Activated T-helper 17 cell treated with anti-CD3 and anti-CD28 coated beads, Interleukin-2, amount 50 U/mL, for 72 hours (primary cell): ENCODE measurements around the gene LRRN4. TPM values are rescaled to one million over a fixed set of nuclear protein-coding genes. Genes with fewer than 3 reads are reported as not detected.
"Not testable (repeated sequence)": the region's sequence is repeated elsewhere in the genome, so short reads cannot be mapped to it uniquely, and the experiment has no call there.

Experiments used
- ATAC-seq: fragments of 150-1000 bp; cut with Tn5 transposase; replicated peaks from 2 replicates; pipeline ENCODE4 v1.10.0; 2021; ENCODE audit warnings: mild to moderate bottlenecking, moderate library complexity
- H3K27ac Mint-ChIP-seq: one replicate; pipeline ENCODE4 v1.8.0; 2022; ENCODE audit warnings: mixed read lengths
- H3K27me3 Mint-ChIP-seq: one replicate; pipeline ENCODE4 v1.8.0; 2022; ENCODE audit warnings: mixed read lengths
- H3K36me3 Mint-ChIP-seq: one replicate; pipeline ENCODE4 v1.8.0; 2022; ENCODE audit warnings: low read depth, mild to moderate bottlenecking, mixed read lengths
- H3K4me1 Mint-ChIP-seq: one replicate; pipeline ENCODE4 v1.8.0; 2022; ENCODE audit warnings: mixed read lengths
- H3K4me3 Mint-ChIP-seq: one replicate; pipeline ENCODE4 v1.8.0; 2022; ENCODE audit warnings: mild to moderate bottlenecking, mixed read lengths
- H3K9me3 Mint-ChIP-seq: one replicate; pipeline ENCODE4 v1.8.0; 2022; ENCODE audit warnings: mixed read lengths
- total RNA-seq, 2 donors: library from RNA; stranded (reverse); gene quantifications; one replicate each; pipeline ENCODE4 v1.2.3, GENCODE V29; 2022

LRRN4 gene
- total RNA-seq, 2 donors from 2014 or later: not detected

- no peak overlapping the region for H3K4me3 Mint-ChIP-seq
- H3K36me3 Mint-ChIP-seq: no peaks in the 10 kb centered on the region
- peaks cover 7% of the 10 kb centered on the region for H3K27me3 Mint-ChIP-seq
- H3K27ac Mint-ChIP-seq: no peak overlapping the region
- H3K9me3 Mint-ChIP-seq: no peaks in the 10 kb centered on the region
- H3K4me1 Mint-ChIP-seq: no peaks in the 10 kb centered on the region
- ATAC-seq: no peak
Measured at GRCh38 chr20:6074145-6074561, 20.3 kb upstream of the LRRN4 start.

DNA sequence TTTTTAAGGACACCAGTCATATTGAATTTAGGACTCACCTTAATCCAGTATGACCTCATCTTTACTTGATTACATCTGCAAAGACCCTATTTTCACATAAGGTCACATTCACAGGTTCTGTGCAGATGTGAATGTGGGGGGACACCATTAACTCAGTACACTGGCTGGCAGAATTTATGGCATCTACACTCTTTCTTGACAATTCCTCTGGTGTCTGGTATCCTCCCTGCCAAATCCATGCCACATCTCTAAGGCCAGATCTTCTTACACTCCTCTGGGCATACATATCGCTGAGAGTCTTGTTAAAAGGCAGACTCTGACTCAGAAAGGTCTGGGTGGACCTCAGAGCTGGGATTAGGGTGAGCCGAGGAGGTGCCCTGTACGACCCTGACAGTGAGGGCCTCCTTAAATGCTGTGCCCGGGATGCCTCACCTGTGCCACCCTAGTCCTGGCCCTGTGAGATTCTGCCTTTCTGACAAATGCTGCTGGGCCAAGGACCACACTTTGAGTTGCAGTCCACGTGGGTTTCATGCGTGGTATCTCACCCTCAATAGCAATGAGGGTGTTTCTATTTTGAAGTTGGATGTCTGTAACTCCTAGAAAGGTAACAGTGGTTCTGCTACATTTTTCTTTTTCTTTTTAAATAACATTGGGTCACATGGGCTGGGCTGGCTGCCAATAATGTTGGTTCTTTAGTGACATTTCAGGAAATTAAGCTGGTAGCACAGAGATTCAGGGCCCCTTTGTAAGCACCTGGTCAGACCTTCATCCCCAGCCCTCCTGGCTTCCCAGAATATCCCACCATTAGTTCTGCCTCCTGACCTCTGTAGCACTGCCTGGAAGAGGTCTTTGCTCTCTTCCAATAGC, 17.2 kb upstream of the LRRN4 start:
- H3K27ac Mint-ChIP-seq: no peak overlapping the region
- no peaks in the 10 kb centered on the region for H3K4me1 Mint-ChIP-seq
- no peak for ATAC-seq
- peaks cover 5% of the 10 kb centered on the region for H3K27me3 Mint-ChIP-seq
- no peak overlapping the region for H3K4me3 Mint-ChIP-seq
- H3K9me3 Mint-ChIP-seq: no peaks in the 10 kb centered on the region
- no peaks in the 10 kb centered on the region for H3K36me3 Mint-ChIP-seq

DNA sequence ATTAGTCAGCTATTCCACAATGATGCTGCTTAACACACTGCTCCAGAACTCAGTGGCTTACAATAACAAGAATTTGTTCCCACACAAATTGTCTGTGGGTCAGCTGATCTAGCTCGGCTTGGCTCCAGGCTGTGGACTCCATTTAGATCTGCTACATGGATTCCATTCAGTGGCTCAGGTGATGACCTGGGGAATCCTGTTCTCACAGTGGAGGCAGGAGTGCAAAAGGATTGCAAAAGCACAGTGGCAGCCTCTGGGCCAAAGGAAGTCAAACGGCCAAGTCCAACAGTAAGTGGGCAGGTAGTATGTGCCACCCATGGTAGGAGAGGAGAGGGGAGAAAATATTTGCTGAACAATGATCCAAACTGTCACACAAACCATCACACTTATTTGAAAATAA, 15.8 kb upstream of the LRRN4 start:
- H3K27ac Mint-ChIP-seq: no peak overlapping the region
- no peaks in the 10 kb centered on the region for H3K4me1 Mint-ChIP-seq
- H3K9me3 Mint-ChIP-seq: no peaks in the 10 kb centered on the region
- ATAC-seq: no peak
- no peak overlapping the region for H3K4me3 Mint-ChIP-seq
- no peaks in the 10 kb centered on the region for H3K36me3 Mint-ChIP-seq
- H3K27me3 Mint-ChIP-seq: peaks cover 5% of the 10 kb centered on the region

DNA sequence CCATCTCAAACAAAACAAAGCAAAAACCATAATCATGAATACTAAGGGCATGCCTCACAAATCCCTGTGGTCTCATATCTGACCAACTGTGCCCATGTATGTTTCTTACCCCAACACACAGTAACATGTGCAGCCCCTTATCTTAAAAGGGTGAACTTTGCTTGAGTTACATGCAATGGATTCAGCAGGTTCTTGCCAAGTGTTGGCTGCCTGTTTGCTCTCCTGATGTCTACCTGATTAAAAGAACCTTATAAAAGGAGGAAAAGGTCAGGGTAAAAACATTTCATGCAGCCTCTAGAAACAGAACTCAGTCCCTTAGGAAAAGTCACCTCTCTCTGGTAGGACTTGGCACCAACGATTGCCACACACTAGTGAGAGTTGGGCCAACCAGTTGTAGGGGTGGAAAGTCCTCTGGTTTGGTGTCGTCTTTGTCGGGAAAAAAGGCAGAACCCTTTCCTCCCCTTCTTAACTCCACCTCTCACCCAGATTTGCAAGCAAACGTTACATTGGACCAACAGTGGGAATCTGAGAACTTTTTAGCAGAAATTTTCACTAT, 14.0 kb upstream of the LRRN4 start:
- H3K27ac Mint-ChIP-seq: no peak overlapping the region
- H3K36me3 Mint-ChIP-seq: no peaks in the 10 kb centered on the region
- H3K4me1 Mint-ChIP-seq: no peaks in the 10 kb centered on the region
- no peaks in the 10 kb centered on the region for H3K9me3 Mint-ChIP-seq
- no peak for ATAC-seq
- peaks cover 4% of the 10 kb centered on the region for H3K27me3 Mint-ChIP-seq
- no peak overlapping the region for H3K4me3 Mint-ChIP-seq

DNA sequence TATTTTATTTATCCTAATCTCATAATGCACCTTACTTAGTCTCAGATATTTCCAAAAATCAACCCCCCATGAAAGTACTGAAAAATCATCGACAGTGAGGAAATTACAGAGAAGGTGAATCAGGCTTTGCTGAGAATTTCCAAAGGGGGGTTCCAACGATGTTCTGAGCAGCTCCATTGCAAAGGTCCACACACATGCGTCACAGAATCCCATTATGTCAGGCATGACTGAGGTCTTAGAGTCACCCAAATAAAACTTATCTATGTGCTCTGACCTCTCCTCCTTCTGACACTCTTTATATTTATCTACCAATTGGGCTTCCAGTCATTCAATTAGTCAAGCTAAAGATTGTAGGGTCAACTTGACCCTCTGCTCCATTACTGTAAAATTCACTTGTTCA, 12.7 kb upstream of the LRRN4 start:
- no peaks in the 10 kb centered on the region for H3K36me3 Mint-ChIP-seq
- no peaks in the 10 kb centered on the region for H3K9me3 Mint-ChIP-seq

GRCh38 chr20:6061544-6061943, 7.7 kb upstream of the LRRN4 start:
- H3K36me3 Mint-ChIP-seq: no peaks in the 10 kb centered on the region
- H3K27ac Mint-ChIP-seq: no peak overlapping the region
- H3K4me3 Mint-ChIP-seq: no peak overlapping the region
- ATAC-seq: no peak
- H3K4me1 Mint-ChIP-seq: peaks cover 9% of the 10 kb centered on the region
- H3K9me3 Mint-ChIP-seq: peaks cover 3% of the 10 kb centered on the region
- peaks cover 20% of the 10 kb centered on the region for H3K27me3 Mint-ChIP-seq

More for the DNA sequence above, 12.7 kb upstream of the LRRN4 start:
- peaks cover 2% of the 10 kb centered on the region for H3K4me1 Mint-ChIP-seq
- H3K4me3 Mint-ChIP-seq: no peak overlapping the region
- no peak for ATAC-seq
- H3K27me3 Mint-ChIP-seq: peaks cover 4% of the 10 kb centered on the region
- no peak overlapping the region for H3K27ac Mint-ChIP-seq

GRCh38 chr20:6060213-6060612, 6.4 kb upstream of the LRRN4 start:
- no peak overlapping the region for H3K27ac Mint-ChIP-seq
- no peaks in the 10 kb centered on the region for H3K36me3 Mint-ChIP-seq
- H3K4me3 Mint-ChIP-seq: no peak overlapping the region
- H3K9me3 Mint-ChIP-seq: peaks cover 3% of the 10 kb centered on the region
- peaks cover 20% of the 10 kb centered on the region for H3K27me3 Mint-ChIP-seq
- no peak for ATAC-seq
- peaks cover 9% of the 10 kb centered on the region for H3K4me1 Mint-ChIP-seq

GRCh38 chr20:6058684-6059295, 4.9 kb upstream of the LRRN4 start:
- Mint-ChIP-seq H3K9me3 (peaks cover 3% of the 10 kb centered on the region), H3K4me3 (no peak overlapping the region), H3K36me3 (no peaks in the 10 kb centered on the region), H3K27me3 (peaks cover 24% of the 10 kb centered on the region), H3K27ac (no peak overlapping the region), H3K4me1 (peaks cover 9% of the 10 kb centered on the region)
- no peak for ATAC-seq

DNA sequence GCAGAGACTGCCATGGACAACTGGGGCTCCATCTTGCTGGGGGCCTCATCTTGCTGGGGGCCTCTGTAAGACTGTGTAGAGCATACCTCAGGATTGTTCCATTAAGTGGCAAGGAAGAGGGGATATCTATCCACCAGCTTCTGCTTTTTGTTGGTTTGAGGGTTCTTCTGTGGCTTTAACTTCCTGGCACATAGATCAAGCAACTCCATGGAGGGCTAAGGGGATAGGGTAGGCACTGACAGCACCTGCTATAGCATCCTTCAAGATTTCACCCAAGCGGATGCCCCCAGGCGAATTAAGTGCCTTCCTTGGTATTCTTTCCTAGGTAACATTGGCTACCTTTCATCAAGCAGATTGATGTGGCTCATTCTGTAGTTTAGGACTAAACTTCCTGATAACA, 3.8 kb upstream of the LRRN4 start:
- Mint-ChIP-seq H3K36me3 (no peaks in the 10 kb centered on the region), H3K4me1 (peaks cover 9% of the 10 kb centered on the region), H3K27me3 (peaks cover 27% of the 10 kb centered on the region), H3K9me3 (peaks cover 3% of the 10 kb centered on the region), H3K4me3 (no peak overlapping the region), H3K27ac (no peak overlapping the region)
- no peak for ATAC-seq

DNA sequence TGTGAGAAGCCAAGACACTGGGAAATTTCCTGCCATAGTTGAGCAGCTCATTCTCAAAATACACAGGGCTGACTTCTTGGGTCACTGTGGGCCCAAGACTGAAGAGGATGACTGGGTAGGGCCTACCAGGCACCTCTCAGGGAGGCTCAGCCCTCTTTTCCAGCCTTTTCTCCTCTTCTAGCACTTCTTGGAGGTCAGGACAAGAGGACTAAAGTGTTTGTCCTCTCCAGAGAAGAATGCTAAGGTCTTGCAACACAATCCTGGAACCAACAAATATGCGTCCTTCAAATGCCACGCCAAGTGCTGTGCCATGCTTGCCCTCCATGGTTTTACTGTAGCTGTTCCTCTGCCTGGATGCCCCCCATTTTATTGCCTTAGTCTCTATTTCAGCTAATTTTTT, 3.3 kb upstream of the LRRN4 start:
- H3K9me3 Mint-ChIP-seq: peaks cover 3% of the 10 kb centered on the region
- H3K36me3 Mint-ChIP-seq: no peaks in the 10 kb centered on the region
- no peak overlapping the region for H3K27ac Mint-ChIP-seq
- H3K27me3 Mint-ChIP-seq: peaks cover 27% of the 10 kb centered on the region
- peaks cover 9% of the 10 kb centered on the region for H3K4me1 Mint-ChIP-seq
- no peak overlapping the region for H3K4me3 Mint-ChIP-seq
- no peak for ATAC-seq

DNA sequence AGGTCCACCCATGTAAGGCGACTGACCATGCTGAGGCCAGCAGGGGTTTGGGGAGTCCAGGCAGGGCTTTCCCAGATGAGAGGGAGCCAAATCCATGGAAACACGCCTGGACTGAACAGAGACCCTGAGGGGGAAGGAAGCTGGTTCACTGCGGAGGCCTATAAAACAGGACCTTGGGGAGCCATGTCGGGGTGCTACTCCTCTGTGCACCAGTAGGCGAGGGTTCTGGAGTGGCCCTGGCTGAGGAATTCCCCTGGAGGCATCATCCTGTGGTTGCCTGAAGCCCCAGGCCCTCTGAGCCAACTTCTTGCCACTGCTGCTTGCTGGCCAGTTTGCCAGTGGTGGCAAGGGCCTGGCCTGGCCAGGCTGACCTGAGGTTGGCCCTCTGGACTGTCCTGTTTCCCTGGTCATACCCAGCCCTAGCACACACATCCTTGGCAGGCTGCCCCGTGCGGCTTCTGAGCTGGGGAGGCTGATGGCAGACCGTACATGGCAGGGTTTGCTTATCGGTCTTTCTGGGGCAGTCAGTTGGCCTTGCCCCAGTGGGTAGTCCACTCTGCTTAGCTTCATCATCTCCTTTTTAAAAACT, 2.2 kb upstream of the LRRN4 start:
- no peaks in the 10 kb centered on the region for H3K36me3 Mint-ChIP-seq
- peaks cover 2% of the 10 kb centered on the region for H3K9me3 Mint-ChIP-seq
- no peak overlapping the region for H3K4me3 Mint-ChIP-seq
- H3K27ac Mint-ChIP-seq: no peak overlapping the region
- ATAC-seq: no peak
- peaks cover 2% of the 10 kb centered on the region for H3K4me1 Mint-ChIP-seq
- H3K27me3 Mint-ChIP-seq: peaks cover 27% of the 10 kb centered on the region

- H3K4me3 Mint-ChIP-seq: no peak overlapping the region
- no peak for ATAC-seq
- H3K27me3 Mint-ChIP-seq: peaks cover 33% of the 10 kb centered on the region
Measured at GRCh38 chr20:6055161-6055783, 1.4 kb upstream of the LRRN4 start.

GRCh38 chr20:6054689-6055051, 810 bp upstream of the LRRN4 start:
- H3K9me3 Mint-ChIP-seq, H3K4me3 Mint-ChIP-seq, H3K27ac Mint-ChIP-seq, H3K36me3 Mint-ChIP-seq, ATAC-seq, H3K4me1 Mint-ChIP-seq: not testable (repeated sequence)
- H3K27me3 Mint-ChIP-seq: peaks cover 34% of the 10 kb centered on the region

More at GRCh38 chr20:6055161-6055783, 1.4 kb upstream of the LRRN4 start:
- Mint-ChIP-seq H3K27ac (no peak overlapping the region), H3K36me3 (no peaks in the 10 kb centered on the region), H3K9me3 (no peaks in the 10 kb centered on the region), H3K4me1 (no peaks in the 10 kb centered on the region)

GRCh38 chr20:6053064-6053775, 640 bp downstream of the LRRN4 start:
- Mint-ChIP-seq H3K9me3 (no peaks in the 10 kb centered on the region), H3K4me3 (no peak overlapping the region), H3K4me1 (no peaks in the 10 kb centered on the region), H3K36me3 (no peaks in the 10 kb centered on the region), H3K27me3 (peaks cover 22% of the 10 kb centered on the region), H3K27ac (no peak overlapping the region)
- no peak for ATAC-seq
